Upper lobe of left lung (tissue), 6 donors: ENCODE measurements around the gene SUPT5H. TPM values are rescaled to one million over a fixed set of nuclear protein-coding genes. Genes with fewer than 3 reads are reported as not detected.

ENCODE experiments used
- ATAC-seq, 2 donors: fragments of 200-7000 bp; cut with Tn5 transposase; one replicate each; pipeline ENCODE4 v1.9.1; 2022; ENCODE audit warnings: mild to moderate bottlenecking in 2 of 2, moderate library complexity in 2 of 2; ENCODE audit not compliant: low FRiP score in 2 of 2
- DNase-seq, 2 donors: peaks; one replicate each; pipeline ENCODE4 v3.0.0-alpha.2; 2019 to 2020
- H3K27ac ChIP-seq, 4 donors: fragments of 200-600 bp; sonication (generic); one replicate each; pipeline ENCODE4 v1.5.1; 2016 to 2019
- H3K27me3 ChIP-seq, 4 donors: fragments of 200-600 bp; sonication (generic); one replicate each; pipeline ENCODE4 v1.5.1; 2017 to 2019
- H3K36me3 ChIP-seq, 4 donors: fragments of 200-600 bp; sonication (generic); one replicate each; pipeline ENCODE4 v1.5.1; 2016 to 2019
- H3K4me1 ChIP-seq, 4 donors: fragments of 200-600 bp; sonication (generic); one replicate each; pipeline ENCODE4 v1.5.1; 2018 to 2019
- H3K4me3 ChIP-seq, 4 donors: fragments of 200-600 bp; sonication (generic); one replicate each; pipeline ENCODE4 v1.5.1; 2017 to 2019; ENCODE audit warnings: mild to moderate bottlenecking in 2 of 4, moderate library complexity in 1 of 4
- H3K9me3 ChIP-seq, 4 donors: fragments of 200-600 bp; sonication (generic); one replicate each; pipeline ENCODE4 v1.5.1; 2018 to 2019
- EP300 ChIP-seq, 4 donors: sonication (generic); formaldehyde crosslinking; IDR thresholded peaks; one replicate each; pipeline ENCODE4 v1.5.1; 2017; ENCODE audit warnings: antibody characterized with exemption in 4 of 4, control low read depth in 2 of 4
- POLR2A ChIP-seq, 4 donors: fragments of 450-650 bp; IDR thresholded peaks; one replicate each; pipeline ENCODE4 v1.5.1; 2016 to 2017; ENCODE audit warnings: antibody characterized with exemption in 4 of 4, mild to moderate bottlenecking in 2 of 4
- POLR2AphosphoS5 ChIP-seq, 2 donors: sonication (generic); formaldehyde crosslinking; IDR thresholded peaks; one replicate each; pipeline ENCODE4 v1.5.1; 2017; ENCODE audit warnings: antibody characterized with exemption in 2 of 2
- WGBS, 2 donors: methylation state at CpG; one replicate each; pipeline ENCODE4 v1.1.5; 2017 to 2018; 5-methylcytosine and 5-hydroxymethylcytosine counted together
- total RNA-seq, 6 donors: library from RNA; depleted of rRNA in 4 of 6; stranded (reverse); fragments of >200 nt in 4 of 6; gene quantifications; one replicate each; pipeline versions ENCODE4 v1.1.0 to v1.2.1, GENCODE V29; 2016 to 2021
- TF ChIP-seq, protein P1 (sequence below), 6 experiments: fragments of 450-650 bp in 4 of 6; fragments of 200-600 bp in 2 of 6; sonication (generic) in 2 of 6; IDR thresholded peaks; one replicate each; pipeline ENCODE4 v1.5.1; 2016 to 2019; ENCODE audit warnings: antibody characterized with exemption in 6 of 6
- donor health status: DM: no; HTN: no; CAD: no; lungs with moderate emphysema.
- donor health status: DM: no; HTN: yes; CAD: no; lungs with severe emphysema.

The SUPT5H gene
- total RNA-seq, 6 donors from 2014 or later: 94.9 to 183 (median 111) TPM

DNA sequence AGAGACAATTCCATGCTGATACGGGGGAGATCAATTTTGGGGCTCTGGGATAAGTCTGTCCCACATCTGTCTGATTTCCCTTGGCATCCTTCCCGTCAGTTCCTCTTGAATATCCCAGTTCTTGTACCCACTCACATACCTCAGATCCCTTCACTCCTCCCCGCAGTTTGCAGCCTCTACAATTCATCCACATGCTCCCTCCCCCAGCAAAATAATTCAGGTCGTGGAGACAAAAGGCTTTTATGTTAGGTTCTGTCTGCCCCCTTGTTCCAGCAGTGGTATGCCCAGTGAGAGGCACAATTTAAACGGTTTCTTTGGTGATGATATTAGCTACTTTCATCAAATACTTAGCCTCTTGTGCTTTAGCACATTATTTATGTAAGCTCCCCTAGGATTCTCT is 19.2 kb upstream of the SUPT5H start:
- H3K9me3 ChIP-seq: no peaks in the 10 kb centered on the region
- ATAC-seq (no peak), DNase-seq (no peak)
- H3K27ac ChIP-seq: no peak overlapping the region
- TF ChIP-seq POLR2AphosphoS5 (IDR thresholded peaks at IDR 0.05): no peak
- no peak overlapping the region for H3K4me3 ChIP-seq
- H3K4me1 ChIP-seq: peaks cover 20 to 34% (median 28%) of the 10 kb centered on the region in 4 donors
- 55 to 67% methylated on average over 5 of the region's 5 CpGs for WGBS, 2 donors
- H3K27me3 ChIP-seq: no peaks in the 10 kb centered on the region
- peaks cover 0 to 37% (median 17%) of the 10 kb centered on the region in 4 donors for H3K36me3 ChIP-seq

DNA sequence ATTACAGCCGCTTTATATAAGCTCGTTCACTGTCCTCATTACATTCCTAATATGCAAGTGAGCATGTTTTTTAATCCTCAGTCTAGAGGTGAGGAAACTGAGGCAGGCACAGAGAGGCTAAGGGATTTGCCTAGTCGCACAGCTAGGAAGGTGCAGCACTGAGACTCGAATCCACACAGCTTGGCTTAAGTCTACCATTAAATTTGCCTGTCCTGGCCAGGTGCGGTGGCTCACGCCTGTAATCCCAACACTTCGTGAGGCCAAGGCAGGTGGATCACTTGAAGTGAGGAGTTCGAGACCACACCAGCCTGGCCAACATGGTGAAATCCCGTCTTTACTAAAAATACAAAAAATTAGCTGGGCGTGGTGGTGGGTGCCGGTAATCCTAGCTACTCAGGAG is 17.7 kb upstream of the SUPT5H start:
- Histone ChIP-seq H3K27me3 (no peaks in the 10 kb centered on the region), H3K36me3 (peaks cover 8 to 36% (median 22%) of the 10 kb centered on the region in 4 donors), H3K4me3 (no peak overlapping the region), H3K9me3 (no peaks in the 10 kb centered on the region), H3K4me1 (peaks cover 25 to 42% (median 38%) of the 10 kb centered on the region in 4 donors), H3K27ac (peak overlapping the region in 3 of 4 donors; percentile 67 to 84 (median 72))
- TF ChIP-seq EP300 (IDR thresholded peaks at IDR 0.05) (no peak), POLR2A (IDR thresholded peaks at IDR 0.05) (no peak), POLR2AphosphoS5 (IDR thresholded peaks at IDR 0.05) (no peak)
- TF ChIP-seq, protein P1, sequence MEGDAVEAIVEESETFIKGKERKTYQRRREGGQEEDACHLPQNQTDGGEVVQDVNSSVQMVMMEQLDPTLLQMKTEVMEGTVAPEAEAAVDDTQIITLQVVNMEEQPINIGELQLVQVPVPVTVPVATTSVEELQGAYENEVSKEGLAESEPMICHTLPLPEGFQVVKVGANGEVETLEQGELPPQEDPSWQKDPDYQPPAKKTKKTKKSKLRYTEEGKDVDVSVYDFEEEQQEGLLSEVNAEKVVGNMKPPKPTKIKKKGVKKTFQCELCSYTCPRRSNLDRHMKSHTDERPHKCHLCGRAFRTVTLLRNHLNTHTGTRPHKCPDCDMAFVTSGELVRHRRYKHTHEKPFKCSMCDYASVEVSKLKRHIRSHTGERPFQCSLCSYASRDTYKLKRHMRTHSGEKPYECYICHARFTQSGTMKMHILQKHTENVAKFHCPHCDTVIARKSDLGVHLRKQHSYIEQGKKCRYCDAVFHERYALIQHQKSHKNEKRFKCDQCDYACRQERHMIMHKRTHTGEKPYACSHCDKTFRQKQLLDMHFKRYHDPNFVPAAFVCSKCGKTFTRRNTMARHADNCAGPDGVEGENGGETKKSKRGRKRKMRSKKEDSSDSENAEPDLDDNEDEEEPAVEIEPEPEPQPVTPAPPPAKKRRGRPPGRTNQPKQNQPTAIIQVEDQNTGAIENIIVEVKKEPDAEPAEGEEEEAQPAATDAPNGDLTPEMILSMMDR (IDR thresholded peaks at IDR 0.05): no peak
- 89 to 91% methylated on average over 11 of the region's 11 CpGs for WGBS, 2 donors
- no peak for DNase-seq
- no peak for ATAC-seq

DNA sequence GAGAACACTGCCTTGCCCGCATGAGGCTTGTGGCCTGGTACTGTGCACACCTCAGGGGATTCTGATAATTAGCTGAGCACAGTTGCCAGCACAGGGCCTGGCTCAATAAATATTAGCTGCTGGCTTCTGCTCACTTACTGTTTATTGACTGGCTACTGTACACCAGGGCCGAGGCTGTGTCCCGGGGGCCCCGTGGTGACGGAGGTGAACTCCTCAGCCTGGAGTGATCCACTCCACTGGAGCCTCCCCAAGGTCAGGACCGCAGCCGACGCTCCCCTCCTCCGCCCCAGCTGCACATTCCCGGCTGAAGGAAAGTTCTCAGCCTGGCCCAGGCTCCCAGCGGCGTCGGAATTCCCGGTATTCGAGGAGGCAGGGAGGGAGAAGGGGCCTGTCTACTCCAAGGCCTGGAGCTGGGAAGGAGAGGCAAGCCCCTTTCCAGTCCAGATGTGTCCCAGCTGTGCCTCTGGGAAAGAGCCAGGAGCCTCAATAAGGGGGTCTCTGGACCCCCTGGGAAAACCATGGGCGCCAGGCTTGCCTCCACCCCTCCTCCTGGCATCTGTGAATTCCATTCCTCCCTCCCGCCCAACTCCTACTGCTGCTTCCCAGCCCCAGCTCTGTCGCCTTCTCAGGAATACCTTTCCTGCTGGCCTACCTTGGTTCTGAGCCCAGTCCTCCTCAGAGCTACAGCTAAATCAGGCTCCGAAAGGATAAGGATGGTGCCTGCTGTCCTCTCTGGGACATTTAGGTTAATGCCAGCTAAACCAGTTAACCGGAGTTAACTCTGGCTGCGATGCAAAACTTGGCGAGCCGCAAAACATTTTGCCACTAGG is 16.9 kb upstream of the SUPT5H start:
- peak; percentile 68 to 79 for ATAC-seq
- Histone ChIP-seq H3K27ac (peak overlapping the region; percentile 67 to 84 (median 74)), H3K9me3 (no peaks in the 10 kb centered on the region), H3K4me1 (peaks cover 25 to 49% (median 42%) of the 10 kb centered on the region in 4 donors), H3K4me3 (no peak overlapping the region), H3K36me3 (peaks cover 15 to 36% (median 23%) of the 10 kb centered on the region in 4 donors), H3K27me3 (no peaks in the 10 kb centered on the region)
- 37 to 39% methylated on average over 11 to 23 of the region's 23 CpGs for WGBS, 2 donors
- DNase-seq: peak; percentile 70 to 86
- TF ChIP-seq POLR2A (IDR thresholded peaks at IDR 0.05) (peak in 1 of 4 donors; percentile 18), POLR2AphosphoS5 (IDR thresholded peaks at IDR 0.05) (peak; percentile 39 to 83), EP300 (IDR thresholded peaks at IDR 0.05) (peak in 2 of 4 donors; percentile 55 to 82)
- TF ChIP-seq, protein P1 (IDR thresholded peaks at IDR 0.05): no peak

DNA sequence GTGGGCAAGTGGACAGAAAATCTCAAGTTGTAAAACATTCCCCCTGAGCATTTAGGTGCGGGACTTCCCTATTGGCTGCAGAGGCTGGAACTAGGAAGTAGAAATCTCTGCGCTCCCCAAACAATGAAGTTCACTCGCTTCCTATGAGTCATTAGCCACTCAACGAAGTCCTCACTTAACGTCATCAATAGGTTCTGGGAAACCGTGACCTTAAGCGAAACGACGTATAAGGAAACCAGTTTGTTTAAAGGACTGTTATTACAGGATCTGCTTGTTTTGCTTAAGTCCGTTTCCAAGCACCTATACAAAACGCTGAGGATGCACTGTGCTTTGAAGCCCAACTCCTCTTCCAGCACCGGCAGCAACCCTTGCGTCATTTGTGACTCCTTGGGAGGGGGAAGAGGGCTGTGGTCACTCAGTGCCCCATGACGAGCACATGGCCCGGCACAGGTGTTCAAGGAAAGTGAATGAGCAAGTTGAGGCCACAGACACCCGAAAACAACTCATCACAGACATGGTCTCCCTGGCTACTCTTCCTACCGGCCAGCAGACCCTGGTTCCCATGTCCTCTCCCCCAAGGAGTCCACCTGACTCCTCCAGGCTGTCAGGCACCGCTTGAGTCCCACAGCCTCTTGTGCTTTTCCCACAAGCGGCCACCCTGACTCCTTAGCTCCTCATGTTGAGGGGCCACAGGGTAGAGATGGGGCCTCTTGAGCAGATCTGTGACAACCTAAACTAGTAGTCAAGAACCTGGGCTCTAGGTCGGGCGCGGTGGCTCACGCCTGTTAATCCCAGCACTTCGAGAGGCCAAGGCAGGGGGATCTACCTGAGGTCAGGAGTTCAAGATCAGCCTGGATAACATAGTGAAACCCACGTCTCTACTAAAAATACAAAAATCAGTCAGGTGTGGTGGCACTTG is 14.4 kb upstream of the SUPT5H start:
- peak overlapping the region in 2 of 4 donors; percentile 0 to 22 for H3K4me3 ChIP-seq
- WGBS, 2 donors: 42 to 46% methylated on average over 17 to 25 of the region's 25 CpGs
- peaks cover 20 to 34% (median 30%) of the 10 kb centered on the region in 4 donors for H3K36me3 ChIP-seq
- ATAC-seq: peak; percentile 68 to 85
- H3K9me3 ChIP-seq: no peaks in the 10 kb centered on the region
- H3K4me1 ChIP-seq: peaks cover 41 to 68% (median 58%) of the 10 kb centered on the region in 4 donors
- peak in 2 of 4 donors; percentile 27 to 69 for TF ChIP-seq POLR2A (IDR thresholded peaks at IDR 0.05)
- TF ChIP-seq, protein P1 (IDR thresholded peaks at IDR 0.05): peak in 1 of 6 experiments; percentile 4
- TF ChIP-seq EP300 (IDR thresholded peaks at IDR 0.05): peak; percentile 98 to 100 (median 99)
- TF ChIP-seq POLR2AphosphoS5 (IDR thresholded peaks at IDR 0.05): peak; percentile 88 to 99
- DNase-seq: peak in 1 of 2 donors; percentile 88
- peak overlapping the region; percentile 86 to 96 (median 92) for H3K27ac ChIP-seq
- H3K27me3 ChIP-seq: no peaks in the 10 kb centered on the region

DNA sequence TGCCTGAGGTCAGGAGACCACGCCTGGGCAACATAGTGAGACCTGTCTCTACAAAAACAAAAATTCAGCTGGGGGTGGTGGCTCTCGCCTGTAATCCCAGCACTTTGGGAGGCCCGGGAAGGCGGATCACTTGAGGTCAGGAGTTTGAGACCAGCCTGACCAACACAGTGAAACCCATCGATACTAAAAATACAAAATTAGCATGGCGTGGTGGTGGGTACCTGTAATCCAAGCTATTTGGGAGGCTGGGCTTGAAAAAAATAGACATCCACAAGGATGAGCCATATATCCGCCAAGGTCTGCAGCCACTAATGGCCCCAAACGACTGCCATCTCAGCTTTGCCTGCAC is 12.7 kb upstream of the SUPT5H start:
- peaks cover 20 to 34% (median 30%) of the 10 kb centered on the region in 4 donors for H3K36me3 ChIP-seq
- DNase-seq: no peak
- peak overlapping the region in 3 of 4 donors; percentile 86 to 93 (median 92) for H3K27ac ChIP-seq
- TF ChIP-seq POLR2AphosphoS5 (IDR thresholded peaks at IDR 0.05) (no peak), EP300 (IDR thresholded peaks at IDR 0.05) (no peak), POLR2A (IDR thresholded peaks at IDR 0.05) (no peak)
- TF ChIP-seq, protein P1 (IDR thresholded peaks at IDR 0.05): no peak
- H3K4me3 ChIP-seq: no peak overlapping the region
- no peaks in the 10 kb centered on the region for H3K27me3 ChIP-seq
- H3K9me3 ChIP-seq: no peaks in the 10 kb centered on the region
- no peak for ATAC-seq
- H3K4me1 ChIP-seq: peaks cover 51 to 75% (median 65%) of the 10 kb centered on the region in 4 donors
- 93 to 96% methylated on average over 8 of the region's 8 CpGs for WGBS, 2 donors
